Keratinocyte (primary cell): ENCODE results near the gene SMG6.

ENCODE experiments used
- EZH2 ChIP-seq: IDR thresholded peaks from one replicate; pipeline ENCODE4 v1.6.1; 2012; ENCODE audit warnings: inconsistent platforms, mild to moderate bottlenecking, low read length, moderate library complexity
- TF ChIP-seq, protein P1 (sequence below), 3 experiments: IDR thresholded peaks in 1 of 3; conservative IDR thresholded peaks in 1 of 3; optimal IDR thresholded peaks in 1 of 3; 2 replicates in 2 of 3; 3 replicates in 1 of 3; pipeline versions ENCODE3 to v1.5.1; 2011; ENCODE audit warnings: low read length in 3 of 3, mild to moderate bottlenecking in 3 of 3, moderate library complexity in 2 of 3, control low read depth in 1 of 3, inconsistent platforms in 1 of 3; ENCODE audit not compliant: insufficient read depth in 2 of 3; ENCODE audit errors: extremely low read depth in 1 of 3

DNA sequence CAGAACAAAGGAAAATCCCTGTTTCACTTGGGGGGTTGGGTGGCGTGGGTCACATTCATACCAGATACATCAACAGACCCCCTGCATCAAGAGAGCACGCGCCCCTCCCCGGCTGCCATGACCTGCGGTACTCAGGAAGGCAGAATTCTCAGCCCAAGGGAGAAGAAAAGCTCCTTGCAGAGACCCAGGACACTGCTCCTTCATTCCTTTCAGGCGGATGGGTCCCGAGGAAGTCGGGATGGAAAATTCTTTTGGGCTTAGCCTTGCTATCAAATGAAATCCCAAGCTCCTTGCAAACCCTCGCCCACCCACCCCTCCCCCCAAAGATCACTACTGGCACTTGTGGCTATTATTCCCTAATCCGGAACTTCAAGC is 208.1 kb downstream of the SMG6 start:
- TF ChIP-seq, protein P1, sequence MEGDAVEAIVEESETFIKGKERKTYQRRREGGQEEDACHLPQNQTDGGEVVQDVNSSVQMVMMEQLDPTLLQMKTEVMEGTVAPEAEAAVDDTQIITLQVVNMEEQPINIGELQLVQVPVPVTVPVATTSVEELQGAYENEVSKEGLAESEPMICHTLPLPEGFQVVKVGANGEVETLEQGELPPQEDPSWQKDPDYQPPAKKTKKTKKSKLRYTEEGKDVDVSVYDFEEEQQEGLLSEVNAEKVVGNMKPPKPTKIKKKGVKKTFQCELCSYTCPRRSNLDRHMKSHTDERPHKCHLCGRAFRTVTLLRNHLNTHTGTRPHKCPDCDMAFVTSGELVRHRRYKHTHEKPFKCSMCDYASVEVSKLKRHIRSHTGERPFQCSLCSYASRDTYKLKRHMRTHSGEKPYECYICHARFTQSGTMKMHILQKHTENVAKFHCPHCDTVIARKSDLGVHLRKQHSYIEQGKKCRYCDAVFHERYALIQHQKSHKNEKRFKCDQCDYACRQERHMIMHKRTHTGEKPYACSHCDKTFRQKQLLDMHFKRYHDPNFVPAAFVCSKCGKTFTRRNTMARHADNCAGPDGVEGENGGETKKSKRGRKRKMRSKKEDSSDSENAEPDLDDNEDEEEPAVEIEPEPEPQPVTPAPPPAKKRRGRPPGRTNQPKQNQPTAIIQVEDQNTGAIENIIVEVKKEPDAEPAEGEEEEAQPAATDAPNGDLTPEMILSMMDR (optimal IDR thresholded peaks at IDR 0.05 in 1 of 3, IDR thresholded peaks at IDR 0.05 in 1 of 3, conservative IDR thresholded peaks at IDR 0.05 in 1 of 3; ENCODE audit: extremely low read depth in 1 of 3, insufficient read depth in 2 of 3, low read length in 3 of 3), result no peak
- TF ChIP-seq EZH2, result no peak
